ENCODE measurements around the gene SYT17.

- TF ChIP-seq CTCF (IDR thresholded peaks at IDR 0.05; ENCODE audit: insufficient read depth, low read length) (no peak), POLR2AphosphoS5 (IDR thresholded peaks at IDR 0.05; ENCODE audit: low read depth) (no peak), GABPA (IDR thresholded peaks at IDR 0.05; ENCODE audit: low read depth) (no peak)
Measured at GRCh38 chr16:19184823-19185509, 16.9 kb downstream of the SYT17 start.
